ENCODE results near the gene FAM114A2.

DNA sequence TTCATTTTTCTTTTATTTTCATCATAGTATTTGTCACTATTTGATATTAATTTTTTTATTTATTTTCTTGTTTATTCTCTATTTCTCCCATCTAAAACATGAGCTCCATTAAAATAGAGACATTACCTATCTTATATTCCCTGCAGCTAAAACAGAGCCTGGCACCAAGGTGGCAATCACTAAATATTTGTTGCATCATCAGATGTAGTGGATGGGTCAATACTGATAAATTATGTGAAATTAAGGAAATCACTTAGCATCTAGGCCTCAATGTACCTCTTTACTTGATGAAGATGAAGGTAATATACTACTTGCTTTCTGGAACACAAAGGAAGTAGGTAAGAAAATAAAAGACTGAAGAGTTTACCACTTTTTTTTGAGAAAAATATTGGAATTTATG lies 24.7 kb upstream of the FAM114A2 start:
- TF ChIP-seq POLR2A (IDR thresholded peaks at IDR 0.05) (no peak), CTCF (IDR thresholded peaks at IDR 0.05) (no peak)

All from stomach (tissue), 4 donors.